Spleen (tissue), 11 donors: Measurements from ENCODE around the gene ZNF438. TPM values are rescaled to one million over a fixed set of nuclear protein-coding genes. Genes with fewer than 3 reads are reported as not detected.

ENCODE experiments used
- DNase-seq: peaks from one replicate; pipeline ENCODE4 v3.0.0-alpha.2; 2020
- H3K27ac ChIP-seq, 8 donors: fragments of 200-600 bp; sonication (generic) in 7 of 8; 1 replicate in 4 of 8; 2 replicates in 4 of 8; pipeline versions ENCODE4 v1.5.0 to v1.8.0; 2016 to 2021; ENCODE audit warnings: inconsistent platforms in 4 of 8, mild to moderate bottlenecking in 4 of 8, moderate library complexity in 1 of 8
- H3K27me3 ChIP-seq, 7 donors: fragments of 200-600 bp; sonication (generic) in 6 of 7; replicated peaks in 1 of 7; 1 replicate in 4 of 7; 2 replicates in 3 of 7; pipeline versions ENCODE4 v1.5.0 to v1.8.0; 2016 to 2021; ENCODE audit warnings: inconsistent platforms in 3 of 7, mild to moderate bottlenecking in 1 of 7
- H3K36me3 ChIP-seq, 6 donors: fragments of 200-600 bp; sonication (generic) in 5 of 6; 1 replicate in 4 of 6; 2 replicates in 2 of 6; pipeline versions ENCODE4 v1.5.0 to v1.8.0; 2016 to 2021; ENCODE audit warnings: inconsistent platforms in 2 of 6
- H3K4me1 ChIP-seq, 6 donors: fragments of 200-600 bp; sonication (generic) in 5 of 6; 1 replicate in 3 of 6; 2 replicates in 3 of 6; pipeline versions ENCODE4 v1.5.0 to v1.8.0; 2016 to 2021; ENCODE audit warnings: inconsistent platforms in 3 of 6
- H3K4me3 ChIP-seq, 8 donors: fragments of 200-600 bp; sonication (generic) in 7 of 8; 1 replicate in 4 of 8; 2 replicates in 4 of 8; pipeline versions ENCODE4 v1.5.0 to v1.8.0; 2016 to 2021; ENCODE audit warnings: inconsistent platforms in 4 of 8, mild to moderate bottlenecking in 4 of 8, moderate library complexity in 2 of 8
- H3K9me3 ChIP-seq, 8 donors: fragments of 200-600 bp; sonication (generic) in 7 of 8; 1 replicate in 4 of 8; 2 replicates in 4 of 8; pipeline versions ENCODE4 v1.5.0 to v1.8.0; 2016 to 2021; ENCODE audit warnings: inconsistent platforms in 4 of 8
- CTCF ChIP-seq, 11 experiments: fragments of 200-600 bp in 7 of 11; fragments of 450-650 bp in 4 of 11; sonication (generic) in 4 of 11; IDR thresholded peaks in 8 of 11; conservative IDR thresholded peaks in 3 of 11; 1 replicate in 7 of 11; 2 replicates in 4 of 11; pipeline versions ENCODE4 v1.4.0 to v1.8.0; 2016 to 2021; ENCODE audit warnings: antibody characterized with exemption in 11 of 11, inconsistent platforms in 4 of 11, mild to moderate bottlenecking in 1 of 11
- POLR2A ChIP-seq, 3 donors: fragments of 450-650 bp; IDR thresholded peaks; one replicate each; pipeline ENCODE4 v1.5.1; 2017; ENCODE audit warnings: antibody characterized with exemption in 3 of 3, mild to moderate bottlenecking in 1 of 3
- POLR2AphosphoS5 ChIP-seq, 3 donors: sonication (generic); formaldehyde crosslinking; IDR thresholded peaks; one replicate each; pipeline ENCODE4 v1.5.1; 2017; ENCODE audit warnings: antibody characterized with exemption in 3 of 3
- WGBS, 5 donors: extraction: QIAGEN DNeasy Blood & Tissue Kit in 3 of 5; methylation state at CpG; one replicate each; pipeline versions ENCODE4 v1.1.5 to v1.1.7; 2013 to 2018; 5-methylcytosine and 5-hydroxymethylcytosine counted together
- intact Hi-C: fragments of 100-400 bp; cut with DNase I; formaldehyde crosslinking; loops from one replicate; pipeline ENCODE4 v1.15.0; 2023; ENCODE audit warnings: low total_unique reads
- polyA plus RNA-seq, 3 donors: library from polyadenylated mRNA; stranded (reverse); fragments of 200-250 nt; gene quantifications; one replicate each; pipeline ENCODE4 v1.2.1, GENCODE V29; 2013
- total RNA-seq, 7 donors: library from RNA; depleted of rRNA in 3 of 7; stranded (reverse); fragments of >200 nt in 3 of 7; fragmentation: NEBNext Ultra II Directional in 4 of 7; extraction: Animal tissue kit (Norgen Biotek cat#: 25700) in 4 of 7; gene quantifications; one replicate each; pipeline versions ENCODE4 v1.1.0 to v1.2.1, GENCODE V29; 2016 to 2021
- donor health status: healthy with polysubstance abuse.
- donor health status: DM: no; HTN: no; CAD: no; lungs with moderate emphysema.
- donor health status: DM: no; HTN: no; CAD: no.
- donor health status: Bipolar disorder and iron deficiency.
- donor health status: healthy.
- donor health status: DM: no; HTN: no; CAD: no.
- donor health status: DM: yes; HTN: yes; CAD: no.

The ZNF438 gene
- total and polyA plus RNA-seq, 10 donors: 4.4 to 23.1 (median 13.9) TPM

GRCh38 chr10:30993155-30993554 lies 38.5 kb downstream of the ZNF438 start:
- peaks cover 0 to 22% (median 16%) of the 10 kb centered on the region in 8 donors for H3K9me3 ChIP-seq
- H3K27ac ChIP-seq: peak overlapping the region in 3 of 8 donors; percentile 34 to 87 (median 60)
- H3K36me3 ChIP-seq: peaks cover 0 to 21% (median 0%) of the 10 kb centered on the region in 6 donors
- H3K4me3 ChIP-seq: no peak overlapping the region
- H3K4me1 ChIP-seq: peaks cover 0 to 67% (median 26%) of the 10 kb centered on the region in 6 donors
- TF ChIP-seq CTCF (IDR thresholded peaks at IDR 0.05 in 8 of 11, conservative IDR thresholded peaks at IDR 0.05 in 3 of 11): no peak
- TF ChIP-seq POLR2AphosphoS5 (IDR thresholded peaks at IDR 0.05): no peak
- no peak for TF ChIP-seq POLR2A (IDR thresholded peaks at IDR 0.05)
- no peaks in the 10 kb centered on the region for H3K27me3 ChIP-seq
- intact Hi-C loops: no loop called here
- WGBS, 5 donors: 94 to 100% (median 100%) methylated on average over 1 of the region's 1 CpG
- no peak for DNase-seq

- intact Hi-C loops: no loop called here
- Histone ChIP-seq H3K4me3 (no peak overlapping the region), H3K27me3 (no peaks in the 10 kb centered on the region), H3K27ac (peak overlapping the region in 3 of 8 donors; percentile 34 to 87 (median 60)), H3K4me1 (peaks cover 0 to 62% (median 22%) of the 10 kb centered on the region in 6 donors), H3K36me3 (peaks cover 0 to 21% (median 0%) of the 10 kb centered on the region in 6 donors), H3K9me3 (peaks cover 0 to 22% (median 16%) of the 10 kb centered on the region in 8 donors)
- 74 to 80% (median 79%) methylated on average over 4 of the region's 4 CpGs for WGBS, 5 donors
- no peak for DNase-seq
- TF ChIP-seq POLR2A (IDR thresholded peaks at IDR 0.05) (no peak), POLR2AphosphoS5 (IDR thresholded peaks at IDR 0.05) (no peak), CTCF (IDR thresholded peaks at IDR 0.05 in 8 of 11, conservative IDR thresholded peaks at IDR 0.05 in 3 of 11) (no peak)
Measured at GRCh38 chr10:30992681-30993080, 39.0 kb downstream of the ZNF438 start.

DNA sequence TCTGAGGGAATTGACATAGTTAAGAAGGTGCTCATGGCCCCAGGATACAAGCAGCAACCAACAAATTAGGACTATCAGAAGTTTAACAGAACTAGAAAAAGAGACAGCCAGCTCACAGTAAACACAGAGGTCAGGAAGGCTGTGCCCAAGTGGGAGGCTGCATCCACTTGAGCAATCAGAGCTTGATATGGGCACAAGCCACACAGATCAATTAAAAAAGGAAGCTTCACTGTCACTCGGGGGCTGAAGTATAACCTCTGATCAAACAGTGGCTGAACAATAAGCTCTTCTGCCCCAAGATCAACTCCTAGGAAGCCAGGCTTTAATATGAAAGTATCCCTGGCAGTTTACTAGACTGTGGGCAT lies 40.0 kb downstream of the ZNF438 start:
- WGBS, 5 donors: 27 to 50% (median 48%) methylated on average over 1 of the region's 1 CpG
- no peak overlapping the region for H3K4me3 ChIP-seq
- H3K4me1 ChIP-seq: peaks cover 0 to 54% (median 17%) of the 10 kb centered on the region in 6 donors
- DNase-seq: no peak
- H3K36me3 ChIP-seq: peaks cover 0 to 21% (median 0%) of the 10 kb centered on the region in 6 donors
- intact Hi-C loops: no loop called here
- H3K27ac ChIP-seq: peak overlapping the region in 4 of 8 donors; percentile 49 to 87 (median 57)
- no peaks in the 10 kb centered on the region for H3K27me3 ChIP-seq
- TF ChIP-seq POLR2A (IDR thresholded peaks at IDR 0.05) (no peak), POLR2AphosphoS5 (IDR thresholded peaks at IDR 0.05) (no peak), CTCF (IDR thresholded peaks at IDR 0.05 in 8 of 11, conservative IDR thresholded peaks at IDR 0.05 in 3 of 11) (no peak)
- H3K9me3 ChIP-seq: peaks cover 0 to 22% (median 16%) of the 10 kb centered on the region in 8 donors

GRCh38 chr10:30990971-30991646 lies 40.6 kb downstream of the ZNF438 start:
- H3K36me3 ChIP-seq: peaks cover 0 to 21% (median 0%) of the 10 kb centered on the region in 6 donors
- H3K4me1 ChIP-seq: peaks cover 0 to 56% (median 14%) of the 10 kb centered on the region in 6 donors
- no peak for TF ChIP-seq CTCF (IDR thresholded peaks at IDR 0.05 in 8 of 11, conservative IDR thresholded peaks at IDR 0.05 in 3 of 11)
- TF ChIP-seq POLR2AphosphoS5 (IDR thresholded peaks at IDR 0.05): no peak
- no peak for TF ChIP-seq POLR2A (IDR thresholded peaks at IDR 0.05)
- no peak overlapping the region for H3K4me3 ChIP-seq
- H3K27me3 ChIP-seq: no peaks in the 10 kb centered on the region
- no peak for DNase-seq
- intact Hi-C loops: no loop called here
- 87 to 98% (median 94%) methylated on average over 2 of the region's 2 CpGs for WGBS, 5 donors
- peak overlapping the region in 4 of 8 donors; percentile 49 to 87 (median 57) for H3K27ac ChIP-seq
- peaks cover 0 to 22% (median 16%) of the 10 kb centered on the region in 8 donors for H3K9me3 ChIP-seq
